ENCODE measurements around the gene ATP7B. TPM values are rescaled to one million over a fixed set of nuclear protein-coding genes. Genes with fewer than 3 reads are reported as not detected.

Gene ATP7B
- total RNA-seq, 1 experiment from 2014 or later: 11.6 TPM

DNA sequence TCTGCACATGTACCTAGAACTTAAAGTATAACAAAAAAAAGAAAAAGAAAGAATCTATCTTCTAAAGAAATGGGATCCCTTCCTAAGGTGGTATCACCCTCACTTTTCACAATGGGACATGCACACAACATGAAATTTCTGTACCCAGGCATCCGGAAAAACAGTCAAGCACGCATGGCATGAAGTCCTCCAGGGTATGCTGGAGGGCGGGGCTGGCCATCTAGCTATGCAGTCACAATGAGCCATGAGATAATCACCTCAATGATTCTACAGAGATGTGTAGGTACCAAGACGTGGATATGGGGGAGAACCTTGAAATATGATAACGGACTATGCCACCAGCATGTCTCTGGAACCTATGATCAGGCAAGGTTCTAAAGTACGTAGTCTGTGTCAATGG is 79.6 kb downstream of the ATP7B start:
- H3K4me1 Mint-ChIP-seq: 0 out of 2 replicates have a peak, but pooled peaks cover 3% of the 10 kb centered on the region
- ChIA-PET CTCF (no interaction called here), POLR2A (interaction anchor here (0.6 kb wide), 2 partner anchors 10 to 11 kb away, joined by 4 to 6 read pairs; no protein-coding TSS in a partner anchor)
- ATAC-seq (no peak), DNase-seq (ENCODE audit: low spot score) (no peak)
- no peak overlapping the region for H3K27ac Mint-ChIP-seq
- no peaks in the 10 kb centered on the region for H3K36me3 Mint-ChIP-seq
- TF ChIP-seq ZNF396 (CRISPR knock-in tag; IDR thresholded peaks at IDR 0.05; ENCODE audit: borderline replicate concordance) (no peak), IRF2 (CRISPR knock-in tag; IDR thresholded peaks at IDR 0.05; ENCODE audit: borderline replicate concordance, low read depth) (no peak), JAZF1 (CRISPR knock-in tag; IDR thresholded peaks at IDR 0.05) (no peak), ZNF317 (CRISPR knock-in tag; IDR thresholded peaks at IDR 0.05; ENCODE audit: borderline replicate concordance, low read depth) (no peak), TEAD4 (CRISPR knock-in tag; IDR thresholded peaks at IDR 0.05) (no peak), NFYB (CRISPR knock-in tag; conservative IDR thresholded peaks at IDR 0.05; ENCODE audit: low read depth) (no peak)
- TF ChIP-seq, protein P1, sequence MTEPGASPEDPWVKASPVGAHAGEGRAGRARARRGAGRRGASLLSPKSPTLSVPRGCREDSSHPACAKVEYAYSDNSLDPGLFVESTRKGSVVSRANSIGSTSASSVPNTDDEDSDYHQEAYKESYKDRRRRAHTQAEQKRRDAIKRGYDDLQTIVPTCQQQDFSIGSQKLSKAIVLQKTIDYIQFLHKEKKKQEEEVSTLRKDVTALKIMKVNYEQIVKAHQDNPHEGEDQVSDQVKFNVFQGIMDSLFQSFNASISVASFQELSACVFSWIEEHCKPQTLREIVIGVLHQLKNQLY (CRISPR knock-in tag; IDR thresholded peaks at IDR 0.05): no peak
- TF ChIP-seq, protein P2, sequence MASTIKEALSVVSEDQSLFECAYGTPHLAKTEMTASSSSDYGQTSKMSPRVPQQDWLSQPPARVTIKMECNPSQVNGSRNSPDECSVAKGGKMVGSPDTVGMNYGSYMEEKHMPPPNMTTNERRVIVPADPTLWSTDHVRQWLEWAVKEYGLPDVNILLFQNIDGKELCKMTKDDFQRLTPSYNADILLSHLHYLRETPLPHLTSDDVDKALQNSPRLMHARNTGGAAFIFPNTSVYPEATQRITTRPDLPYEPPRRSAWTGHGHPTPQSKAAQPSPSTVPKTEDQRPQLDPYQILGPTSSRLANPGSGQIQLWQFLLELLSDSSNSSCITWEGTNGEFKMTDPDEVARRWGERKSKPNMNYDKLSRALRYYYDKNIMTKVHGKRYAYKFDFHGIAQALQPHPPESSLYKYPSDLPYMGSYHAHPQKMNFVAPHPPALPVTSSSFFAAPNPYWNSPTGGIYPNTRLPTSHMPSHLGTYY (CRISPR knock-in tag; IDR thresholded peaks at IDR 0.05): no peak
- TF ChIP-seq, protein P3, sequence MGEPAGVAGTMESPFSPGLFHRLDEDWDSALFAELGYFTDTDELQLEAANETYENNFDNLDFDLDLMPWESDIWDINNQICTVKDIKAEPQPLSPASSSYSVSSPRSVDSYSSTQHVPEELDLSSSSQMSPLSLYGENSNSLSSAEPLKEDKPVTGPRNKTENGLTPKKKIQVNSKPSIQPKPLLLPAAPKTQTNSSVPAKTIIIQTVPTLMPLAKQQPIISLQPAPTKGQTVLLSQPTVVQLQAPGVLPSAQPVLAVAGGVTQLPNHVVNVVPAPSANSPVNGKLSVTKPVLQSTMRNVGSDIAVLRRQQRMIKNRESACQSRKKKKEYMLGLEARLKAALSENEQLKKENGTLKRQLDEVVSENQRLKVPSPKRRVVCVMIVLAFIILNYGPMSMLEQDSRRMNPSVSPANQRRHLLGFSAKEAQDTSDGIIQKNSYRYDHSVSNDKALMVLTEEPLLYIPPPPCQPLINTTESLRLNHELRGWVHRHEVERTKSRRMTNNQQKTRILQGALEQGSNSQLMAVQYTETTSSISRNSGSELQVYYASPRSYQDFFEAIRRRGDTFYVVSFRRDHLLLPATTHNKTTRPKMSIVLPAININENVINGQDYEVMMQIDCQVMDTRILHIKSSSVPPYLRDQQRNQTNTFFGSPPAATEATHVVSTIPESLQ (CRISPR knock-in tag; IDR thresholded peaks at IDR 0.05): no peak
- TF ChIP-seq, protein P4, sequence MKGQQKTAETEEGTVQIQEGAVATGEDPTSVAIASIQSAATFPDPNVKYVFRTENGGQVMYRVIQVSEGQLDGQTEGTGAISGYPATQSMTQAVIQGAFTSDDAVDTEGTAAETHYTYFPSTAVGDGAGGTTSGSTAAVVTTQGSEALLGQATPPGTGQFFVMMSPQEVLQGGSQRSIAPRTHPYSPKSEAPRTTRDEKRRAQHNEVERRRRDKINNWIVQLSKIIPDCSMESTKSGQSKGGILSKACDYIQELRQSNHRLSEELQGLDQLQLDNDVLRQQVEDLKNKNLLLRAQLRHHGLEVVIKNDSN (CRISPR knock-in tag; IDR thresholded peaks at IDR 0.05): no peak
- no peaks in the 10 kb centered on the region for H3K9me3 Mint-ChIP-seq
- H3K27me3 Mint-ChIP-seq (ENCODE audit: low read depth): no peaks in the 10 kb centered on the region
- no peak overlapping the region for H3K4me3 Mint-ChIP-seq

DNA sequence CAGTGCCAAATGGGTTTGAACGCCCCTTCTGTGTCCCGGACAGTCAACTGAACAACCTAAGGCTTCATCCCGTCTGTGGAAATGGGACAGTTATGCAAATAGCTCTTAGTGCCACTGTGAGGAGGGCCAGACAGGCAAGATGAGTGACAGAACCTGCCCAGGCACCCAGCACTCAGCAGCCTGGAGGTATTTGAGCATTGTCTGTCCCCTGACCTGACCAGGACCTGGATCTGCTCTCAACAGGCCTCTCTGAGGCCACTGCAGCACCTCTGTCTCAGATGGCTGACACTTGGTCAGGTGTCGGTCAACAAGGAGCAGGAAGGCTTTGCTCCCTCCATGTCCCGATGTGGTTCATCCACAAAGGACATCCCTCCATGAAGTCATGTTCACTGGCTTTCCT is 81.6 kb downstream of the ATP7B start:
- CTCF ChIA-PET: no interaction called here
- no peak for ATAC-seq
- H3K36me3 Mint-ChIP-seq: no peaks in the 10 kb centered on the region

DNA sequence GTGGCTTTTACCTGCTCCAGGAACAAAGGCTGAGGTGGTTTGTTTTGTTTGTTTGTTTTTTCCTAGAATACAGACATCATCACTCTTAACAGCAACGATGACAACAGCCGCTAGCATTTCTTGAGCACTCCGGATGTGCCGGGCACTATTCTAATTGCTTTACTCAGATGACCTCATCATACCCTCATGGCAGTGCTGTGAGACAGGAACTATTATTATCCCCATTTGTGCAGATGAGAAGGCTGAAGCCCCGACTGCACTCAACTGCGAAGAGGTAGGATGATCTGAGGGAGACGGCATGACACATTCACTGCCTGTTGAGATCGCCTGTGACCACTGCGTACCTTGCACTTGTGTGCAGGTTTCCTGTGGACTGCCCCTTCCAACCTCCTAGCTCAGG is 83.0 kb downstream of the ATP7B start:
- H3K27ac Mint-ChIP-seq: no peak overlapping the region
- ATAC-seq (no peak), DNase-seq (ENCODE audit: low spot score) (no peak)
- H3K9me3 Mint-ChIP-seq: no peaks in the 10 kb centered on the region
- ChIA-PET POLR2A (no interaction called here), CTCF (no interaction called here)
- H3K27me3 Mint-ChIP-seq (ENCODE audit: low read depth): no peaks in the 10 kb centered on the region
- H3K36me3 Mint-ChIP-seq: no peaks in the 10 kb centered on the region
- H3K4me1 Mint-ChIP-seq: no peaks in the 10 kb centered on the region
- H3K4me3 Mint-ChIP-seq: no peak overlapping the region
- TF ChIP-seq, protein P2 (CRISPR knock-in tag; IDR thresholded peaks at IDR 0.05): no peak
- TF ChIP-seq, protein P5, sequence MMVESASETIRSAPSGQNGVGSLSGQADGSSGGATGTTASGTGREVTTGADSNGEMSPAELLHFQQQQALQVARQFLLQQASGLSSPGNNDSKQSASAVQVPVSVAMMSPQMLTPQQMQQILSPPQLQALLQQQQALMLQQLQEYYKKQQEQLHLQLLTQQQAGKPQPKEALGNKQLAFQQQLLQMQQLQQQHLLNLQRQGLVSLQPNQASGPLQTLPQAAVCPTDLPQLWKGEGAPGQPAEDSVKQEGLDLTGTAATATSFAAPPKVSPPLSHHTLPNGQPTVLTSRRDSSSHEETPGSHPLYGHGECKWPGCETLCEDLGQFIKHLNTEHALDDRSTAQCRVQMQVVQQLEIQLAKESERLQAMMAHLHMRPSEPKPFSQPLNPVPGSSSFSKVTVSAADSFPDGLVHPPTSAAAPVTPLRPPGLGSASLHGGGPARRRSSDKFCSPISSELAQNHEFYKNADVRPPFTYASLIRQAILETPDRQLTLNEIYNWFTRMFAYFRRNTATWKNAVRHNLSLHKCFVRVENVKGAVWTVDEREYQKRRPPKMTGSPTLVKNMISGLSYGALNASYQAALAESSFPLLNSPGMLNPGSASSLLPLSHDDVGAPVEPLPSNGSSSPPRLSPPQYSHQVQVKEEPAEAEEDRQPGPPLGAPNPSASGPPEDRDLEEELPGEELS (CRISPR knock-in tag; IDR thresholded peaks at IDR 0.05): no peak
- TF ChIP-seq, protein P6, sequence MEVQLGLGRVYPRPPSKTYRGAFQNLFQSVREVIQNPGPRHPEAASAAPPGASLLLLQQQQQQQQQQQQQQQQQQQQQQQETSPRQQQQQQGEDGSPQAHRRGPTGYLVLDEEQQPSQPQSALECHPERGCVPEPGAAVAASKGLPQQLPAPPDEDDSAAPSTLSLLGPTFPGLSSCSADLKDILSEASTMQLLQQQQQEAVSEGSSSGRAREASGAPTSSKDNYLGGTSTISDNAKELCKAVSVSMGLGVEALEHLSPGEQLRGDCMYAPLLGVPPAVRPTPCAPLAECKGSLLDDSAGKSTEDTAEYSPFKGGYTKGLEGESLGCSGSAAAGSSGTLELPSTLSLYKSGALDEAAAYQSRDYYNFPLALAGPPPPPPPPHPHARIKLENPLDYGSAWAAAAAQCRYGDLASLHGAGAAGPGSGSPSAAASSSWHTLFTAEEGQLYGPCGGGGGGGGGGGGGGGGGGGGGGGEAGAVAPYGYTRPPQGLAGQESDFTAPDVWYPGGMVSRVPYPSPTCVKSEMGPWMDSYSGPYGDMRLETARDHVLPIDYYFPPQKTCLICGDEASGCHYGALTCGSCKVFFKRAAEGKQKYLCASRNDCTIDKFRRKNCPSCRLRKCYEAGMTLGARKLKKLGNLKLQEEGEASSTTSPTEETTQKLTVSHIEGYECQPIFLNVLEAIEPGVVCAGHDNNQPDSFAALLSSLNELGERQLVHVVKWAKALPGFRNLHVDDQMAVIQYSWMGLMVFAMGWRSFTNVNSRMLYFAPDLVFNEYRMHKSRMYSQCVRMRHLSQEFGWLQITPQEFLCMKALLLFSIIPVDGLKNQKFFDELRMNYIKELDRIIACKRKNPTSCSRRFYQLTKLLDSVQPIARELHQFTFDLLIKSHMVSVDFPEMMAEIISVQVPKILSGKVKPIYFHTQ (CRISPR knock-in tag; IDR thresholded peaks at IDR 0.05): no peak
- TF ChIP-seq, protein P1 (CRISPR knock-in tag; IDR thresholded peaks at IDR 0.05): no peak

More for the DNA sequence above, 81.6 kb downstream of the ATP7B start:
- DNase-seq (ENCODE audit: low spot score): no peak
- Mint-ChIP-seq H3K4me1 (no peaks in the 10 kb centered on the region), H3K27ac (no peak overlapping the region), H3K9me3 (no peaks in the 10 kb centered on the region), H3K27me3 (ENCODE audit: low read depth) (no peaks in the 10 kb centered on the region), H3K4me3 (no peak overlapping the region)
- TF ChIP-seq, protein P7, sequence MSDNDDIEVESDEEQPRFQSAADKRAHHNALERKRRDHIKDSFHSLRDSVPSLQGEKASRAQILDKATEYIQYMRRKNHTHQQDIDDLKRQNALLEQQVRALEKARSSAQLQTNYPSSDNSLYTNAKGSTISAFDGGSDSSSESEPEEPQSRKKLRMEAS (CRISPR knock-in tag; IDR thresholded peaks at IDR 0.05): no peak
- TF ChIP-seq, protein P3 (CRISPR knock-in tag; IDR thresholded peaks at IDR 0.05): no peak
- POLR2A ChIA-PET: no interaction called here
